IPS-15b (cell line): ENCODE results near the gene ZNF207.
"Not testable (repeated sequence)": the region's sequence is repeated elsewhere in the genome, so short reads cannot be mapped to it uniquely, and the experiment has no call there.

Source experiments
- H3K27me3 ChIP-seq: one replicate; pipeline ENCODE4 v1.6.1; 2013; ENCODE audit warnings: low read length; ENCODE audit not compliant: control insufficient read depth, insufficient read depth
- H3K36me3 ChIP-seq: one replicate; pipeline ENCODE4 v1.6.1; 2013; ENCODE audit warnings: low read length; ENCODE audit not compliant: control insufficient read depth, insufficient read depth
- H3K4me1 ChIP-seq: one replicate; pipeline ENCODE4 v1.6.1; 2013; ENCODE audit warnings: mild to moderate bottlenecking, low read length; ENCODE audit not compliant: control insufficient read depth, insufficient read depth
- H3K4me3 ChIP-seq: one replicate; pipeline ENCODE4 v1.5.1; 2013; ENCODE audit warnings: low read depth, low read length
- H3K9ac ChIP-seq: one replicate; pipeline ENCODE4 v1.6.1; 2013; ENCODE audit warnings: low read depth, mild to moderate bottlenecking, low read length
- H3K9me3 ChIP-seq: one replicate; pipeline ENCODE4 v1.6.1; 2013; ENCODE audit warnings: mild to moderate bottlenecking, low read length; ENCODE audit not compliant: control insufficient read depth, insufficient read depth

Gene ZNF207

GRCh38 chr17:32341141-32341856, 8.7 kb upstream of the ZNF207 start:
- Histone ChIP-seq H3K4me1 (peaks cover 3% of the 10 kb centered on the region), H3K4me3 (peak overlapping the region; percentile 96), H3K36me3 (peaks cover 4% of the 10 kb centered on the region), H3K9me3 (no peaks in the 10 kb centered on the region), H3K9ac (peak overlapping the region; percentile 81), H3K27me3 (no peaks in the 10 kb centered on the region)

GRCh38 chr17:32341857-32342602, 7.9 kb upstream of the ZNF207 start, which contains the start of gene C17orf75:
Gene C17orf75, minus strand, starts transcription at chr17:32342173. Its CDS starts 34 bp downstream, at chr17:32342139.
- H3K36me3 ChIP-seq: peaks cover 4% of the 10 kb centered on the region
- peak within 1 kb of the TSS; percentile 96 for H3K4me3 ChIP-seq
- H3K9me3 ChIP-seq: no peaks in the 10 kb centered on the region
- H3K27me3 ChIP-seq: no peaks in the 10 kb centered on the region
- H3K4me1 ChIP-seq: peaks cover 3% of the 10 kb centered on the region
- peak within 1 kb of the TSS; percentile 81 for H3K9ac ChIP-seq

GRCh38 chr17:32342603-32343325, 7.2 kb upstream of the ZNF207 start:
- H3K4me1 ChIP-seq: peaks cover 3% of the 10 kb centered on the region
- no peaks in the 10 kb centered on the region for H3K36me3 ChIP-seq
- no peak overlapping the region for H3K9ac ChIP-seq
- no peaks in the 10 kb centered on the region for H3K27me3 ChIP-seq
- no peak overlapping the region for H3K4me3 ChIP-seq
- H3K9me3 ChIP-seq: no peaks in the 10 kb centered on the region

- Histone ChIP-seq H3K4me3 (no peak overlapping the region), H3K9me3 (no peaks in the 10 kb centered on the region), H3K27me3 (no peaks in the 10 kb centered on the region), H3K9ac (no peak overlapping the region), H3K36me3 (no peaks in the 10 kb centered on the region), H3K4me1 (peaks cover 2% of the 10 kb centered on the region)
Observed at GRCh38 chr17:32345951-32346600, 3.9 kb upstream of the ZNF207 start.

- peaks cover 2% of the 10 kb centered on the region for H3K4me1 ChIP-seq
- no peaks in the 10 kb centered on the region for H3K9me3 ChIP-seq
- H3K9ac ChIP-seq: no peak overlapping the region
- peak overlapping the region; percentile 99 for H3K4me3 ChIP-seq
- peaks cover 3% of the 10 kb centered on the region for H3K36me3 ChIP-seq
- no peaks in the 10 kb centered on the region for H3K27me3 ChIP-seq
Observed at GRCh38 chr17:32348483-32348800, 1.5 kb upstream of the ZNF207 start.

GRCh38 chr17:32349503-32349853, 479 bp upstream of the ZNF207 start:
- Histone ChIP-seq H3K9me3 (no peaks in the 10 kb centered on the region), H3K27me3 (no peaks in the 10 kb centered on the region), H3K4me3 (peak overlapping the region; percentile 99), H3K4me1 (peaks cover 5% of the 10 kb centered on the region), H3K9ac (peak overlapping the region; percentile 82), H3K36me3 (peaks cover 3% of the 10 kb centered on the region)

- Histone ChIP-seq H3K4me1 (peaks cover 5% of the 10 kb centered on the region), H3K27me3 (no peaks in the 10 kb centered on the region), H3K4me3 (peak overlapping the region; percentile 99), H3K9ac (peak overlapping the region; percentile 100), H3K9me3 (no peaks in the 10 kb centered on the region), H3K36me3 (peaks cover 12% of the 10 kb centered on the region)
Observed at GRCh38 chr17:32350666-32351418, 885 bp downstream of the ZNF207 start.

GRCh38 chr17:32352734-32353133, 2.8 kb downstream of the ZNF207 start:
- not testable (repeated sequence) for H3K9me3 ChIP-seq, H3K27me3 ChIP-seq, H3K4me1 ChIP-seq, H3K9ac ChIP-seq
- Histone ChIP-seq H3K36me3 (peaks cover 15% of the 10 kb centered on the region), H3K4me3 (peak overlapping the region; percentile 99)

- H3K4me3 ChIP-seq: no peak overlapping the region
- no peaks in the 10 kb centered on the region for H3K27me3 ChIP-seq
- no peak overlapping the region for H3K9ac ChIP-seq
- no peaks in the 10 kb centered on the region for H3K9me3 ChIP-seq
- peaks cover 30% of the 10 kb centered on the region for H3K36me3 ChIP-seq
- H3K4me1 ChIP-seq: peaks cover 5% of the 10 kb centered on the region
Observed at GRCh38 chr17:32355649-32356377, 5.9 kb downstream of the ZNF207 start.

GRCh38 chr17:32356378-32356743, 6.4 kb downstream of the ZNF207 start:
- Histone ChIP-seq H3K27me3 (no peaks in the 10 kb centered on the region), H3K4me3 (no peak overlapping the region), H3K9ac (no peak overlapping the region), H3K4me1 (peaks cover 5% of the 10 kb centered on the region), H3K36me3 (peaks cover 30% of the 10 kb centered on the region), H3K9me3 (no peaks in the 10 kb centered on the region)
